Stomach smooth muscle (tissue), 2 donors: ENCODE results near the gene ABAT.

Experiments
- H3K27ac ChIP-seq: one replicate; pipeline ENCODE4 v1.7.0; 2013; ENCODE audit warnings: mild to moderate bottlenecking, low read length, inconsistent platforms
- H3K27me3 ChIP-seq, 2 donors: one replicate each; pipeline ENCODE4 v1.7.0; 2013; ENCODE audit warnings: low read length in 2 of 2; ENCODE audit not compliant: insufficient read depth in 2 of 2, control insufficient read depth in 1 of 2
- H3K36me3 ChIP-seq, 2 donors: one replicate each; pipeline ENCODE4 v1.7.0; 2013; ENCODE audit warnings: low read length in 2 of 2; ENCODE audit not compliant: control insufficient read depth in 2 of 2, insufficient read depth in 2 of 2
- H3K4me1 ChIP-seq: one replicate; pipeline ENCODE4 v1.7.0; 2013; ENCODE audit warnings: low read length; ENCODE audit not compliant: control insufficient read depth, insufficient read depth
- H3K4me3 ChIP-seq, 2 donors: one replicate each; pipeline ENCODE4 v1.7.0; 2013; ENCODE audit warnings: low read length in 2 of 2
- H3K9ac ChIP-seq, 2 donors: one replicate each; pipeline ENCODE4 v1.7.0; 2013; ENCODE audit warnings: low read length in 2 of 2, mild to moderate bottlenecking in 1 of 2
- H3K9me3 ChIP-seq, 2 donors: one replicate each; pipeline ENCODE4 v1.7.0; 2013; ENCODE audit warnings: low read length in 2 of 2; ENCODE audit not compliant: control insufficient read depth in 2 of 2
- donor health status: healthy.
- donor health status: Pancreatic carcinoma.

Gene ABAT

DNA sequence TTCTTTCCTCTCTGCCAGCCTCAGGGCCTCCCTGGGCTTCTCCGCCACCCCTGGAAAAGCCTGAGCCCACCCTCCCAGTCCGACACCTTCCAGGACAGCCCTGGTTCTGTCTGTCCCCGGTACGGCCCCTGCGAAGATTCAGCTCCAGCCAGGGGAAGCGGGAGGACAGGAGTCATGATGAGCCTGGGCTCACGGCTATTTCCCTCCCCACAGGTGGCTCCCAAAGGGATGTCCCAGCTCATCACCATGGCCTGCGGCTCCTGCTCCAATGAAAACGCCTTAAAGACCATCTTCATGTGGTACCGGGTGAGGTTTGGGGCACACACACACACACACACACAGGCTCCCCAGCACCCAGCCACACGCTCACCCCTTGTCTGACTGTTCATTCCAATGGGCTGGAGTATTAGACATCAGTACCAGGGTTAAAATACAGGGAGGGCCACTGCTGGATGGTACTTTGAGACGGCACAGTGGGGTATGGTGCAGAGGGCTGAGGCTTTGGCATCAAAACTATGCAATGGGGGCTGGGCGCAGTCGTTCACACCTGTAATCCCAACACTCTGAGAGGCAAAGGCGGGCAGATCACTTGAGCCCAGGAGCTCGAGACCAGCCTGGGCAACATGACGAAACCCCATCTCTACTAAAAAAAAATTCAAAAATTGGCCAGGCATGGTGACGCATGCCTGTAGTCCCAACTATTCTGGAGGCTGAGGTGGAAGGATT, 90.3 kb downstream of the ABAT start:
- no peaks in the 10 kb centered on the region for H3K4me1 ChIP-seq
- no peak overlapping the region for H3K9ac ChIP-seq
- no peak overlapping the region for H3K4me3 ChIP-seq
- peaks cover 4 to 13% of the 10 kb centered on the region in 2 donors for H3K36me3 ChIP-seq
- H3K9me3 ChIP-seq = no peaks in the 10 kb centered on the region
- H3K27ac ChIP-seq = no peak overlapping the region
- no peaks in the 10 kb centered on the region for H3K27me3 ChIP-seq

DNA sequence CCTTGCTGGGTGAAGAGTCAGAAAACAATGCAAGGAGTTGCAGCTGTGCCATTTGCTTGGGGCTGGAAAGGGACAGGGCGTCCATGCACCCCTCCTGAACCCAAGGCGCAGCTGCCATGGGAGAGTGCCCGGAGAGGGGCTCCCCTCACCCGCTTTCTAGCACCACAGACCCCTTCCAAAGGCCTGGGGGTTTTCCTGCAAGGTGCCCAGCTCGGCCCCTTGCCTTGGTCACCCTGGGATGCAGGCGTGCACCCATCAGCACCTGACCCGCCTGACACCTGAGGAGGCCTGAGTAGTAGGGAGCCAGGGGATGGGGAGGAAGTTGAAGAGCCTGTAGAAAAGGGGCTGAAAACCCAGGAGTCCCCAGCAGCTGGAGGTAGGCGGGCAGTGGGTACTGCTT, 92.8 kb downstream of the ABAT start:
- H3K36me3 ChIP-seq = peaks cover 4 to 5% of the 10 kb centered on the region in 2 donors

DNA sequence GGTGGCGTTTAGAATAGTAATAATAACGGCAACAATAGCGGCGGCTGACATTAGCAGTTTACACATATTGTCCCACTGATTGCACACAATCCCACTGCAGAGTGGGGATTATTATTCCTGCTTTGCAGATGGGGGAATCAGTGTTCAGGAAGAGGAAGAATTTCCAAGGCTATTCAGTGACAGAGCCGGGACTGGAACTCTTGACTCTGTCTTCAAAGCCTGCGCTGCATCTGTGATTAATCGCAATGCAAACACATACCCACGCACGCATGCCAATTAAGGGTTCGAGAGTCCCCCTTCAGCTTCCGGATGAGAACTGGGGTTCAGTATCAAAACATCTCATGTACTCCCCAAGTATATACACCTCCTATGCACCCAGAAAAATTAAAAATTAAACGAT, 93.9 kb downstream of the ABAT start:
- H3K4me3 ChIP-seq = no peak overlapping the region
- H3K27ac ChIP-seq = no peak overlapping the region
- H3K27me3 ChIP-seq = no peaks in the 10 kb centered on the region
- no peaks in the 10 kb centered on the region for H3K4me1 ChIP-seq
- no peaks in the 10 kb centered on the region for H3K9me3 ChIP-seq
- peaks cover 4 to 10% of the 10 kb centered on the region in 2 donors for H3K36me3 ChIP-seq
- H3K9ac ChIP-seq = no peak overlapping the region

More for the DNA sequence above, 92.8 kb downstream of the ABAT start:
- no peaks in the 10 kb centered on the region for H3K9me3 ChIP-seq
- H3K27ac ChIP-seq = no peak overlapping the region
- no peak overlapping the region for H3K9ac ChIP-seq
- no peak overlapping the region for H3K4me3 ChIP-seq
- H3K27me3 ChIP-seq = no peaks in the 10 kb centered on the region
- H3K4me1 ChIP-seq = no peaks in the 10 kb centered on the region

DNA sequence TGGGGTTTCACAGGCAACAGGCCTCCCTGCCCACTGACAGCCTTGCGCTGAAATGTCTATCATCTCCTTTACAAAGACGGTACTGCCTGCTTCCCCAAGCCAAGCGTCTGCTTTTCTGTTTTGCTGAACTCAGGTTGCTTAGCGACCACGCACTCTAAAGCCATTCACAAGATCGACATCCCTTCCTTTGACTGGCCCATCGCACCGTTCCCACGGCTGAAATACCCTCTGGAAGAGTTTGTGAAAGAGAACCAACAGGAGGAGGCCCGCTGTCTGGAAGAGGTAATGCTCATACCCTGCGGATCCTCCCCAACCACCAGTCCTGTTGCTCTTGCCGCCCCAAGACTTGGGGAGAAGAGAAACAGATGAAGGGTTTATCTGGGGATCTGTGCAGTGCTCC, 94.3 kb downstream of the ABAT start:
- Histone ChIP-seq H3K27me3 (no peaks in the 10 kb centered on the region), H3K27ac (no peak overlapping the region), H3K36me3 (peaks cover 4 to 10% of the 10 kb centered on the region in 2 donors), H3K4me1 (no peaks in the 10 kb centered on the region), H3K4me3 (no peak overlapping the region), H3K9ac (no peak overlapping the region), H3K9me3 (no peaks in the 10 kb centered on the region)

DNA sequence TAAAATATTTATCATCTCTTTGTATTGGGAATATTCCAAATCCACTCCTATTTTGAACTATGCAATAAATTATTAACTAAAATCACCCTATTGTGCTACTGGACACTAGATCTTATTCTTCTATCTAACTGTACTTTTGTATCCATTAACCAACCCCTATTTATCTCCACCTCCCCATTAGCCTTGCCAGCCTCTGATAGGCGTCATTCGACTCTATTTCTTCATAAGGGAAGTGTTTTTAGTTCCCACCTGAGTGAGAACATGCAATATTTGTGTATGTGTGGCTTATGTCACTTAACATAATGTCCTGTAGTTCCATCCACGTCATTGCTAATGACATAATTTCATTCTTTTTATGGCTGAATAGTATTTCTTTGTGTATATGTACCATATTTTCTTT, 99.1 kb downstream of the ABAT start:
- no peak overlapping the region for H3K4me3 ChIP-seq
- no peaks in the 10 kb centered on the region for H3K27me3 ChIP-seq
- peaks cover 13 to 21% of the 10 kb centered on the region in 2 donors for H3K36me3 ChIP-seq
- no peaks in the 10 kb centered on the region for H3K9me3 ChIP-seq
- no peaks in the 10 kb centered on the region for H3K4me1 ChIP-seq
- no peak overlapping the region for H3K27ac ChIP-seq
- no peak overlapping the region for H3K9ac ChIP-seq

DNA sequence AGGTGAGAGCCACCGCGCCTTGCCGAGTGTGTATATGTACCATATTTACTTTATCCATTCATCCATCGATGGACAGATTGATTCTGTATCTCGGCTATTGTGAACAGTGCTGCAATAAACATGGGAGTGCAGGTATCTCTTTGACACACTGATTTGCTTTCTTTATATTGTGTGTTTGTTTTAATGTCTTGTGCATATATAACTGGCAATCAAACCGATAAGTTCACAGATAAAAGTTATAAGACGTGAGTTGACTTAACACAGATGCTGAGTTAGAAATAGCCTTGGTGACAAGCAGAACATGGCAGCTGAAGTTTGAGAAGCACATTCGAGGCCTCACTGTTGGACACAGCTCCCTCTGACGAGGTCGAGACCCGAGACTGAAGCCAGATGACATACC, 99.8 kb downstream of the ABAT start:
- no peak overlapping the region for H3K4me3 ChIP-seq
- peaks cover 10 to 21% of the 10 kb centered on the region in 2 donors for H3K36me3 ChIP-seq
- no peak overlapping the region for H3K9ac ChIP-seq
- no peaks in the 10 kb centered on the region for H3K4me1 ChIP-seq
- no peak overlapping the region for H3K27ac ChIP-seq
- H3K9me3 ChIP-seq = no peaks in the 10 kb centered on the region
- H3K27me3 ChIP-seq = no peaks in the 10 kb centered on the region

DNA sequence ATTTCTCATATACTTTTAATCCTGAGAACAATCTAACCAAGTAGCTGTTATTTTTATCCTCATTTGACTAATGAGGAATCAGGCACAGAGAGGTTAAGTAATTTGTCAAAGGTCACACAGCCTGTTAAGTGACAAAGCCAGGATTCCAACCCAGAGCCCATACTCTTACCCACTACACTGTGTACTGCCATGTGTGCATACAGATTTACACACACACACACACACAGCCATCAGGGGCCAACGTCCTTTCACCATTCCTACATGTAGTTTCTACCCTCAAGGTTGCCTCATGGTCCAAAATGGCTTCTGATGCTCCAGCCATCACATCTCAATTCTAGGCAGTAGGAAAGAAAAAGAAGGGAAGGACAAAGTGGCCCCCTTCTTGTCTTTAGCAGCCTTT, 100.9 kb downstream of the ABAT start:
- Histone ChIP-seq H3K4me1 (no peaks in the 10 kb centered on the region), H3K4me3 (no peak overlapping the region), H3K36me3 (peaks cover 10 to 21% of the 10 kb centered on the region in 2 donors), H3K9ac (no peak overlapping the region), H3K27me3 (no peaks in the 10 kb centered on the region), H3K9me3 (no peaks in the 10 kb centered on the region), H3K27ac (no peak overlapping the region)

DNA sequence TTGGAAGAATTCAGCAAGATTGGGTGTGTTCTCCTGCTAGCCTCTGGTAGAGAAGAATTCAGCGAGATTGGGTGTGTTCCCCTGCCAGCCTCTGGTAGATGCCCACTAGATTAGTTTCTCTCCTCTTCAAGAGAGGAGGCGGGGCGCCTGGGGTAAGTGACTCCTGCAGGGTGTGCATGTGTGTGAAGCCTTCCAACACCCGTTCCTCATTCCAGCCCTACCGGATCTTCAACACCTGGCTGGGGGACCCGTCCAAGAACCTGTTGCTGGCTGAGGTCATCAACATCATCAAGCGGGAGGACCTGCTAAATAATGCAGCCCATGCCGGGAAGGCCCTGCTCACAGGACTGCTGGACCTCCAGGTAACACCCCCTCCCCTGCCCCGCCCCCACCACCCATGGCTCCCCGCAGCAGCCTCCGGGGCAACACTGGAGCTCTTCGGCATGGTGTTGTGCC, 101.7 kb downstream of the ABAT start:
- Histone ChIP-seq H3K36me3 (peaks cover 10 to 21% of the 10 kb centered on the region in 2 donors), H3K9ac (no peak overlapping the region), H3K27ac (no peak overlapping the region), H3K27me3 (no peaks in the 10 kb centered on the region), H3K4me3 (no peak overlapping the region), H3K9me3 (no peaks in the 10 kb centered on the region), H3K4me1 (no peaks in the 10 kb centered on the region)

DNA sequence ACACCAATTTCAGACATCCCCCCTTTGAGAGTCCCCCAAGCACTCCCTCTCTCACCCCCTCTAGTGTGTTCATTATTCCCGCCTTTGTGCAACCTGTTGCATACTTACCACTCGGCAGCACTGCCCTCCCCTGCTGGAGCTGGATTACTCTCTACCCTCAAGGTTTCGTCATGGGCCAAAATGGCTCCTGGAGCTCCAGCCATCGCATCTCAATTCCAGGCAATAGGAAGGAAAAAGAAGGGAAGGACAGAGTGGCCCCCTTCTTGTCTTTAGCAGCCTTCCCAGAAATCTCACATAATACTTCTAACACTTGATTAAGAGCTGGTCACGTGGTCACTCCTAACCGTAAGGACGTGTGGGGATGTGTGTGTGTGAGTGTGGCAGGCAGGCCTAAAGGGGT, 102.8 kb downstream of the ABAT start:
- no peaks in the 10 kb centered on the region for H3K27me3 ChIP-seq
- no peaks in the 10 kb centered on the region for H3K9me3 ChIP-seq
- H3K36me3 ChIP-seq = peaks cover 11 to 20% of the 10 kb centered on the region in 2 donors
- no peak overlapping the region for H3K27ac ChIP-seq
- no peak overlapping the region for H3K9ac ChIP-seq
- no peaks in the 10 kb centered on the region for H3K4me1 ChIP-seq
- H3K4me3 ChIP-seq = no peak overlapping the region

DNA sequence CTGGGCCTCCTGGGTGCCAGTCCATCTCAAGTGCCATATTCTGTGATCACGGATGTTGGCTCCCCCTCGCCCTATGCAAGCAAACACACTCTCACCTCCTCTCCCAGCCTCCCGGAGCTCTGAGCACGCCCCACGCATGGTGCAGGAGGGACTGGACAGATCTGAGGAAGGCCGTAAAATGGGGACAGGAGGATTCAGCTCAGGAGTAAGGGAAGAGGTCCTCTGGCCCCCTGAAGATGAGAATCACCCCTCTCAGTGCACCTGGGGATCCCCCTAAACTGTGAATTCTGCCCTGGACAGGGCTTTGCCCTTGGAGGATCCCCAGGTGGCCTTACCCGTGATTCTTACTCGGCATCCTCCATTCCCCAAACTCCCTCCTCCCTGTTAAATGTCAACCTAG, 107.4 kb downstream of the ABAT start:
- no peak overlapping the region for H3K4me3 ChIP-seq
- H3K4me1 ChIP-seq = no peaks in the 10 kb centered on the region
- H3K27ac ChIP-seq = no peak overlapping the region
- H3K36me3 ChIP-seq = peaks cover 2 to 4% of the 10 kb centered on the region in 2 donors
- no peaks in the 10 kb centered on the region for H3K9me3 ChIP-seq
- H3K27me3 ChIP-seq = no peaks in the 10 kb centered on the region
- H3K9ac ChIP-seq = no peak overlapping the region

DNA sequence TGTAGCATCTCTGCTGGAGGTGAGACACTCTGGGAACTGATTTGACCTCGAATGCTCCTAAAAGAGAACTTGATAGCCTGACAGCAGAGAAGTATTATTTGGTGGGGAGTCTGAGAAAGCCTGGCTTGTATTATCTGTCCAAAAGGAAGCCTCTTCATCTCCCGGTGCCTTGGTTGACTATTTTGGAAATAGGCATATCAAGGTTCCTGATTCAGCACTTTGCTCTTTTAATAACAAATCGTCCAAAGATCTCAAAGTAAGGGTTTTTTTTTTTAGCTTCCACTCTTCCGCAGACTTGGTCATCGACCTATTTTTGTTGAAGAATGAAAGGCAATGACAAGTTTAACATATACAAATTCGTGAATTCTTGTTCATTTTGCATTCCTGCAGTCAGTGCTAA, 108.3 kb downstream of the ABAT start:
- Histone ChIP-seq H3K36me3 (peaks cover 0 to 2% of the 10 kb centered on the region in 2 donors), H3K4me3 (no peak overlapping the region)

More for the DNA sequence above, 108.3 kb downstream of the ABAT start:
- Histone ChIP-seq H3K4me1 (no peaks in the 10 kb centered on the region), H3K9ac (no peak overlapping the region), H3K27me3 (no peaks in the 10 kb centered on the region), H3K27ac (no peak overlapping the region), H3K9me3 (no peaks in the 10 kb centered on the region)
